Measurements from ENCODE around the gene DHX38.

Gene DHX38

DNA sequence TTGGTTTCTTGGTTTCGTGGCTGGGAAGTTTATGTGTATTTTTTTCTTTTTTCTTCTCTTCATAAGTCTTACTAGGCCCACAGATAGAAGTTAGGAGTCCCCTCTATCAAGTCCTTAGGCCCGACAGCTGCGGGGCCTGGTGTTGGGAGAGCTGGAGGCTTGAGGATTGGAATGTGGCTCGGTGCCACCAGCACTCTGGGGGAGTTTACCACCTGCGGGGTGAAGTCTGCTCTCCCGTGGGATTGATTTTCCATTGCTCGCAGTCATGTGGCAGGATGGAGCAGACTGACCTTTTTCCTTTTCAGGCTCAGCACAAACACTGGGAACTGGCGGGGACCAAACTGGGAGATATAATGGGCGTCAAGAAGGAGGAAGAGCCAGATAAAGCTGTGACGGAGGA, 7.5 kb downstream of the DHX38 start:
- DNase-seq (no peak), ATAC-seq (replicated peaks) (no peak)
- no peaks in the 10 kb centered on the region for H3K9me3 Mint-ChIP-seq
- H3K4me1 Mint-ChIP-seq, result peaks cover 13 to 28% of the 10 kb centered on the region in 2 donors
- no peak overlapping the region for H3K4me3 Mint-ChIP-seq
- peaks cover 56 to 89% of the 10 kb centered on the region in 2 donors for H3K36me3 Mint-ChIP-seq
- no peaks in the 10 kb centered on the region for H3K27me3 Mint-ChIP-seq
- peak overlapping the region; percentile 80 for H3K27ac Mint-ChIP-seq

DNA sequence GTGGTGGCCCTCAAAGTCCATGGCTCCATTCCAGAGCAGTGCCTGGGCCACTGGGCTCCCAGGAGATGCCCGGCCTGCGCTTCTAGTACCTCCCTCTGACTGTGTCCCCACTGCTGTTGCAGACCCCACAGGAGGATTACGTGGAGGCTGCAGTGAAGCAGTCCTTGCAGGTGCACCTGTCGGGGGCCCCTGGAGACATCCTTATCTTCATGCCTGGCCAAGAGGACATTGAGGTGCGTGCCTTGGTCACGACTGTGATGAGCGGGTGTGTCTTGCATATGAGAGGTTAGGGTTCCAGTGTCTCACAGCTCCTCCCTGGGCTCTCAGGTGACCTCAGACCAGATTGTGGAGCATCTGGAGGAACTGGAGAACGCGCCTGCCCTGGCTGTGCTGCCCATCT, 11.3 kb downstream of the DHX38 start:
- no peak for ATAC-seq (replicated peaks)
- H3K36me3 Mint-ChIP-seq, result peaks cover 67 to 89% of the 10 kb centered on the region in 2 donors
- no peaks in the 10 kb centered on the region for H3K27me3 Mint-ChIP-seq
- DNase-seq, result no peak
- H3K4me3 Mint-ChIP-seq, result no peak overlapping the region
- no peaks in the 10 kb centered on the region for H3K9me3 Mint-ChIP-seq
- H3K4me1 Mint-ChIP-seq, result peaks cover 7 to 15% of the 10 kb centered on the region in 2 donors
- no peak overlapping the region for H3K27ac Mint-ChIP-seq

GRCh38 chr16:72105978-72106377, 12.3 kb downstream of the DHX38 start:
- H3K36me3 Mint-ChIP-seq, result peaks cover 67 to 89% of the 10 kb centered on the region in 2 donors
- no peak overlapping the region for H3K27ac Mint-ChIP-seq
- no peak overlapping the region for H3K4me3 Mint-ChIP-seq
- ATAC-seq (replicated peaks), result no peak
- H3K27me3 Mint-ChIP-seq, result no peaks in the 10 kb centered on the region
- DNase-seq, result no peak
- H3K9me3 Mint-ChIP-seq, result no peaks in the 10 kb centered on the region
- H3K4me1 Mint-ChIP-seq, result peaks cover 6 to 8% of the 10 kb centered on the region in 2 donors

GRCh38 chr16:72107371-72107770, 13.7 kb downstream of the DHX38 start:
- no peaks in the 10 kb centered on the region for H3K27me3 Mint-ChIP-seq
- H3K36me3 Mint-ChIP-seq, result peaks cover 72 to 90% of the 10 kb centered on the region in 2 donors
- no peak for DNase-seq
- H3K4me1 Mint-ChIP-seq, result no peaks in the 10 kb centered on the region
- ATAC-seq (replicated peaks), result no peak
- H3K9me3 Mint-ChIP-seq, result no peaks in the 10 kb centered on the region
- H3K27ac Mint-ChIP-seq, result no peak overlapping the region
- H3K4me3 Mint-ChIP-seq, result no peak overlapping the region

DNA sequence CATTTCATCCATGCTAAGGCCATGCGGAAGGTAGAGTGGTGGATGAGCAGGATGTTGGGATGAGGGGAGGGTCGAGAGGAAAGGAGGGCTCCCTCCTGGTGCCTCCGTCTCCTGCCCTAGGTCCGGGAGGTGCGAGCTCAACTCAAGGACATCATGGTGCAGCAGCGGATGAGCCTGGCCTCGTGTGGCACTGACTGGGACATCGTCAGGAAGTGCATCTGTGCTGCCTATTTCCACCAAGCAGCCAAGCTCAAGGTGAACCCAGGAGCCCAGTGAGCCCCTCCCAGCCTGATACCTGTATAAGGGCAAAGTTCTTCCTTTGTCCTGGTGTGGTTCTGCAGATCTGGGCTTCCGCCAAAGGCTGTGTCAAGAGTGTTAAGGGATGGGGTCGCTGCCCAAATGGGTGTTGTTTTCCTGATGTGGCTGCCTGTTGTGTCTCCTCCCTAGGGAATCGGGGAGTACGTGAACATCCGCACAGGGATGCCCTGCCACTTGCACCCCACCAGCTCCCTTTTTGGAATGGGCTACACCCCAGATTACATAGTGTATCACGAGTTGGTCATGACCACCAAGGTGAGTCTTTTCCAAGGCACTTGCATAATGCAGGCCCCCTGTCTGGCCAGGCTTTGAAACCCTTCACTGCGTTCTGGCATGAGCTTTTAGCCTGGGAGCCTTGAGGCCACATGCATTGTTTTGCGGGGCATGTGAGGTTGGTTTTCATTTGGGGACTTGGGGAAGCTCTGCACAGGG, 14.9 kb downstream of the DHX38 start:
- DNase-seq (no peak), ATAC-seq (replicated peaks) (no peak)
- Mint-ChIP-seq H3K4me3 (no peak overlapping the region), H3K27me3 (no peaks in the 10 kb centered on the region), H3K9me3 (no peaks in the 10 kb centered on the region), H3K36me3 (peaks cover 72 to 87% of the 10 kb centered on the region in 2 donors), H3K27ac (no peak overlapping the region), H3K4me1 (no peaks in the 10 kb centered on the region)

- Mint-ChIP-seq H3K36me3 (peaks cover 67 to 85% of the 10 kb centered on the region in 2 donors), H3K27me3 (no peaks in the 10 kb centered on the region), H3K9me3 (no peaks in the 10 kb centered on the region), H3K27ac (no peak overlapping the region), H3K4me1 (no peaks in the 10 kb centered on the region), H3K4me3 (no peak overlapping the region)
- no peak for DNase-seq
- ATAC-seq (replicated peaks), result no peak
Observed at GRCh38 chr16:72109300-72109699, 15.7 kb downstream of the DHX38 start.

GRCh38 chr16:72109966-72110530, 16.4 kb downstream of the DHX38 start:
- Mint-ChIP-seq H3K4me3 (no peak overlapping the region), H3K9me3 (peaks cover 2 to 4% of the 10 kb centered on the region in 2 donors), H3K4me1 (no peaks in the 10 kb centered on the region), H3K36me3 (peaks cover 72 to 81% of the 10 kb centered on the region in 2 donors), H3K27ac (no peak overlapping the region), H3K27me3 (no peaks in the 10 kb centered on the region)
- no peak for DNase-seq
- ATAC-seq (replicated peaks), result no peak

- no peaks in the 10 kb centered on the region for H3K4me1 Mint-ChIP-seq
- H3K27me3 Mint-ChIP-seq, result no peaks in the 10 kb centered on the region
- ATAC-seq (replicated peaks) (no peak), DNase-seq (no peak)
- H3K9me3 Mint-ChIP-seq, result peaks cover 2 to 4% of the 10 kb centered on the region in 2 donors
- H3K4me3 Mint-ChIP-seq, result no peak overlapping the region
- H3K36me3 Mint-ChIP-seq, result peaks cover 66 to 75% of the 10 kb centered on the region in 2 donors
- no peak overlapping the region for H3K27ac Mint-ChIP-seq
Observed at GRCh38 chr16:72110662-72111615, 17.3 kb downstream of the DHX38 start.

DNA sequence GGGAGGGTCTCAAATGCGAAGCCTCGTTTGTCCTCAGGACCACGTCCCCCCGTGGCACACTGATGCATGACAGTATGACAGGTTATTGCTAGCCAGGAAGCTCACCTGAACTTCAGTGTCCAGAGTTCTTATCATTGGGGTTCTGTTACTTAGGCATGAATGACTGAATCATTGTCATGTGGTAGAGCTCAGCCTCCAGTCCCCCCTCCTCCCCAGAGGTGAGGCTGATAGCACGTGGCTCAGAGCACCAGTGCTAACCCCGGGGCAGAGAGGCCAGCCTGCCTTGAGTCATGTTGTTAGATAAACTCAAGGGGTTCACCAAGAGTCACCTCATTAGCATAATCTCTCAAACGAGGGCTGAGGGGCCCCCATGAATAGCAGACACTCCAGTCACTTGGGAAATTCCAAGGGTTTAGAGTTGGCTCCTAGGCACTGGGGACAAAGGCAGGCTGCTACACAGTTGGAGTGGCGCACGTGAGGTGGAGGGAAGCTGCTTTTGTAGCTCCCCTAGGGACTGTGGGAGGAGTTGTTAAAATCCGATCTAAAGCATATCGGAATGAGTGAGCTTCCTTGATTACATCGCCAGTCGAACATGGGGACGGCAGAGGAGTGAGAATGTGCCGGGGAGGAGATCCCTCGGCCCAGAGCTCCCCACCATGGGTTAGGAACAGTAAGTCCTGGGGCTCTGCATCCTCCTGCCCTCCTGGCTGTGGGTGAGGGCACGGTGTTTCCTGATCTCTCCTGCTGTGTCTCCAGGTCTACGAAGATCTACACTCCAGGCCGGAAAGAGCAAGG, 18.2 kb downstream of the DHX38 start:
- no peak overlapping the region for H3K27ac Mint-ChIP-seq
- no peak overlapping the region for H3K4me3 Mint-ChIP-seq
- no peaks in the 10 kb centered on the region for H3K27me3 Mint-ChIP-seq
- ATAC-seq (replicated peaks) (no peak), DNase-seq (no peak)
- peaks cover 61 to 68% of the 10 kb centered on the region in 2 donors for H3K36me3 Mint-ChIP-seq
- H3K4me1 Mint-ChIP-seq, result no peaks in the 10 kb centered on the region
- peaks cover 2 to 4% of the 10 kb centered on the region in 2 donors for H3K9me3 Mint-ChIP-seq

GRCh38 chr16:72112452-72112792, 18.8 kb downstream of the DHX38 start:
- peaks cover 2 to 4% of the 10 kb centered on the region in 2 donors for H3K9me3 Mint-ChIP-seq
- H3K4me3 Mint-ChIP-seq, result no peak overlapping the region
- no peaks in the 10 kb centered on the region for H3K27me3 Mint-ChIP-seq
- H3K27ac Mint-ChIP-seq, result no peak overlapping the region
- H3K36me3 Mint-ChIP-seq, result peaks cover 56 to 62% of the 10 kb centered on the region in 2 donors
- ATAC-seq (replicated peaks), result no peak
- DNase-seq, result no peak
- H3K4me1 Mint-ChIP-seq, result no peaks in the 10 kb centered on the region

- no peaks in the 10 kb centered on the region for H3K4me1 Mint-ChIP-seq
- ATAC-seq (replicated peaks) (no peak), DNase-seq (no peak)
- peak overlapping the region; percentile 14 for H3K27ac Mint-ChIP-seq
- no peaks in the 10 kb centered on the region for H3K27me3 Mint-ChIP-seq
- H3K36me3 Mint-ChIP-seq, result peaks cover 52 to 57% of the 10 kb centered on the region in 2 donors
- H3K4me3 Mint-ChIP-seq, result no peak overlapping the region
- peaks cover 2 to 4% of the 10 kb centered on the region in 2 donors for H3K9me3 Mint-ChIP-seq
Observed at GRCh38 chr16:72112906-72113615, 19.4 kb downstream of the DHX38 start.

DNA sequence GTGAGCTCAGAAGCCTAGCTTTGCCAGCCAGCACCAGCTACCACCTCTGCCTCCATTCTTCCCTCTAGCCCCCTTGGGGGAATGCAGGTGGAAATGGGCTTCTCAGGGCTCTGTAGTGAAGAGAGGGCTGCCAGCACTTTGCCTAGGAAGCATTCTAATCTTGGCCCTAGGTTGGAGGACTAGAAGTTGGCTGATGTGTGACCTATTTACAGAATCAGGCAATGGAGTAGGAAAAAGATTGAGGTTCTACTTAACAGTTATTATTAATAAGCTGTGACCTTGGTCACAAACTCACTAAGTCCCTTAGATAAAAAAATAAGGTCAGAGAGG, 19.9 kb downstream of the DHX38 start:
- H3K27ac Mint-ChIP-seq, result no peak overlapping the region
- no peak for DNase-seq
- H3K4me3 Mint-ChIP-seq, result no peak overlapping the region
- H3K27me3 Mint-ChIP-seq, result no peaks in the 10 kb centered on the region
- H3K4me1 Mint-ChIP-seq, result peaks cover 0 to 2% of the 10 kb centered on the region in 2 donors
- peaks cover 2 to 4% of the 10 kb centered on the region in 2 donors for H3K9me3 Mint-ChIP-seq
- no peak for ATAC-seq (replicated peaks)
- H3K36me3 Mint-ChIP-seq, result peaks cover 50 to 53% of the 10 kb centered on the region in 2 donors

- no peak for ATAC-seq (replicated peaks)
- H3K27me3 Mint-ChIP-seq, result no peaks in the 10 kb centered on the region
- H3K4me3 Mint-ChIP-seq, result no peak overlapping the region
- H3K9me3 Mint-ChIP-seq, result no peaks in the 10 kb centered on the region
- H3K27ac Mint-ChIP-seq, result no peak overlapping the region
- DNase-seq, result no peak
- peaks cover 2 to 13% of the 10 kb centered on the region in 2 donors for H3K4me1 Mint-ChIP-seq
- H3K36me3 Mint-ChIP-seq, result peaks cover 3% of the 10 kb centered on the region in 2 donors
Observed at GRCh38 chr16:72120026-72120425, 26.4 kb downstream of the DHX38 start.
